Body of pancreas (tissue), 4 donors: ENCODE measurements around the gene DNASE1L3. TPM values are rescaled to one million over a fixed set of nuclear protein-coding genes. Genes with fewer than 3 reads are reported as not detected.

Source experiments
- ATAC-seq: fragments of 150-250 bp; one replicate; pipeline ENCODE4 v1.9.1; 2016
- DNase-seq, 4 donors: peaks; one replicate each; pipeline ENCODE4 v3.0.0-alpha.2; 2019
- H3K27ac ChIP-seq, 4 donors: fragments of 200-600 bp; sonication (generic); 1 replicate in 3 of 4; 2 replicates in 1 of 4; pipeline versions ENCODE4 v1.5.1 to v1.6.1; 2016 to 2019; ENCODE audit warnings: mild to moderate bottlenecking in 1 of 4, mixed read lengths in 1 of 4, moderate library complexity in 1 of 4
- H3K27me3 ChIP-seq, 2 donors: fragments of 200-600 bp; sonication (generic); one replicate each; pipeline ENCODE4 v1.6.0; 2016; ENCODE audit warnings: mild to moderate bottlenecking in 1 of 2
- H3K36me3 ChIP-seq, 2 donors: fragments of 200-600 bp; sonication (generic); replicated peaks in 1 of 2; 2 replicates each; pipeline ENCODE4 v1.5.1; 2016; ENCODE audit warnings: low read depth in 2 of 2; ENCODE audit not compliant: insufficient read depth in 1 of 2
- H3K4me1 ChIP-seq: fragments of 200-600 bp; sonication (generic); one replicate; pipeline ENCODE4 v1.6.0; 2016
- H3K4me3 ChIP-seq, 2 donors: fragments of 200-600 bp; sonication (generic); 1 replicate in 1 of 2; 2 replicates in 1 of 2; pipeline ENCODE4 v1.5.1; 2016 to 2019
- H3K9me3 ChIP-seq, 3 donors: fragments of 200-600 bp; sonication (generic); 1 replicate in 2 of 3; 2 replicates in 1 of 3; pipeline ENCODE4 v1.5.1; 2016
- POLR2A ChIP-seq, 3 donors: fragments of 450-650 bp; IDR thresholded peaks; one replicate each; pipeline ENCODE4 v1.6.1; 2016; ENCODE audit warnings: antibody characterized with exemption in 3 of 3, mild to moderate bottlenecking in 2 of 3
- WGBS, 2 donors: methylation state at CpG; one replicate each; pipeline ENCODE4 v1.1.5; 2017; 5-methylcytosine and 5-hydroxymethylcytosine counted together
- intact Hi-C: fragments of 100-400 bp; cut with DNase I; formaldehyde crosslinking; loops from one replicate; pipeline ENCODE4 v1.15.1; 2023
- total RNA-seq, 2 donors: library from RNA; depleted of rRNA; stranded (reverse); fragments of >200 nt; gene quantifications; one replicate each; pipeline ENCODE4 v1.1.0, GENCODE V29; 2016
- TF ChIP-seq, protein P1 (sequence below), 7 experiments: fragments of 450-650 bp in 4 of 7; fragments of 200-600 bp in 3 of 7; sonication (generic) in 3 of 7; IDR thresholded peaks; one replicate each; pipeline ENCODE4 v1.5.1; 2016 to 2019; ENCODE audit warnings: antibody characterized with exemption in 7 of 7

Gene DNASE1L3
- total RNA-seq, 2 donors from 2014 or later: 2.1 TPM; not detected in 1

DNA sequence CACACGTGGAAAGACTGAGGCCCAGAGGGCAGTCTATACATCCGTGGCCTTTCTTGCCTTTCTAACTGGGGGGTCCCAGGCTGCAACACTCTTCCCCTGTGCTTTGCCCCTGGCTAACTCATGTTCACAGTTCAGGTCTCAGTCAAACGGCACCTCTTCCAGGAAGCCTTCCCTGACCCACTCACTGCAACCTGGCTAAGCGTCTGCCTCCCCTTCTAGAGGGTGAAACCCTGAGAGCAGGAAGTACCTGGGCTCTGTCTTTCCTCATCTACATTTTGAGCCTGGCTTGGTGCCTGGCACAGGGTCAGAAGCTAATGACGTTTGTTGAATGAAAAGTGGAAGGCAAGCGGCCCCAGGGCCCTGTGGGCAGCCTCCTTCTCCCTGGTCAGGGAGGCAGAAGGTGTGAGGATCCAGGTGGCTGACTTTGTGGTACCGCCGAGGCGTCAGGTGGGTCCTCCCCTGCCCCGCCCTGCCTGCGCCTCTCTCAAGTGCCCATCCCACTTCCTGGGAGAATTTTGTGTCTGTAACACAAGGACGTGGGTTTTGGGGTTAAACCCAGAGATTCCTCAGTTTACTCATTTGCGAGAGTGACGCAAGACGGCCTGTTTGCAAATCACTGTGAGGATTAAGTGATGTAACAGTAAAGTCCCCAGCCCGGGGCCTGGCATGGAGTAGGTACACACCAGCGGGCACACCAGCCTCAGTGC is 32.1 kb downstream of the DNASE1L3 start:
- Histone ChIP-seq H3K4me1 (peaks cover 49% of the 10 kb centered on the region), H3K4me3 (no peak overlapping the region), H3K27ac (no peak overlapping the region), H3K27me3 (no peaks in the 10 kb centered on the region), H3K36me3 (no peaks in the 10 kb centered on the region), H3K9me3 (no peaks in the 10 kb centered on the region)
- intact Hi-C loops: no loop called here
- TF ChIP-seq, protein P1, sequence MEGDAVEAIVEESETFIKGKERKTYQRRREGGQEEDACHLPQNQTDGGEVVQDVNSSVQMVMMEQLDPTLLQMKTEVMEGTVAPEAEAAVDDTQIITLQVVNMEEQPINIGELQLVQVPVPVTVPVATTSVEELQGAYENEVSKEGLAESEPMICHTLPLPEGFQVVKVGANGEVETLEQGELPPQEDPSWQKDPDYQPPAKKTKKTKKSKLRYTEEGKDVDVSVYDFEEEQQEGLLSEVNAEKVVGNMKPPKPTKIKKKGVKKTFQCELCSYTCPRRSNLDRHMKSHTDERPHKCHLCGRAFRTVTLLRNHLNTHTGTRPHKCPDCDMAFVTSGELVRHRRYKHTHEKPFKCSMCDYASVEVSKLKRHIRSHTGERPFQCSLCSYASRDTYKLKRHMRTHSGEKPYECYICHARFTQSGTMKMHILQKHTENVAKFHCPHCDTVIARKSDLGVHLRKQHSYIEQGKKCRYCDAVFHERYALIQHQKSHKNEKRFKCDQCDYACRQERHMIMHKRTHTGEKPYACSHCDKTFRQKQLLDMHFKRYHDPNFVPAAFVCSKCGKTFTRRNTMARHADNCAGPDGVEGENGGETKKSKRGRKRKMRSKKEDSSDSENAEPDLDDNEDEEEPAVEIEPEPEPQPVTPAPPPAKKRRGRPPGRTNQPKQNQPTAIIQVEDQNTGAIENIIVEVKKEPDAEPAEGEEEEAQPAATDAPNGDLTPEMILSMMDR (IDR thresholded peaks at IDR 0.05): no peak
- TF ChIP-seq POLR2A (IDR thresholded peaks at IDR 0.05): no peak
- ATAC-seq (no peak), DNase-seq (no peak)
- WGBS, 2 donors: 67 to 74% methylated on average over 12 to 17 of the region's 17 CpGs

DNA sequence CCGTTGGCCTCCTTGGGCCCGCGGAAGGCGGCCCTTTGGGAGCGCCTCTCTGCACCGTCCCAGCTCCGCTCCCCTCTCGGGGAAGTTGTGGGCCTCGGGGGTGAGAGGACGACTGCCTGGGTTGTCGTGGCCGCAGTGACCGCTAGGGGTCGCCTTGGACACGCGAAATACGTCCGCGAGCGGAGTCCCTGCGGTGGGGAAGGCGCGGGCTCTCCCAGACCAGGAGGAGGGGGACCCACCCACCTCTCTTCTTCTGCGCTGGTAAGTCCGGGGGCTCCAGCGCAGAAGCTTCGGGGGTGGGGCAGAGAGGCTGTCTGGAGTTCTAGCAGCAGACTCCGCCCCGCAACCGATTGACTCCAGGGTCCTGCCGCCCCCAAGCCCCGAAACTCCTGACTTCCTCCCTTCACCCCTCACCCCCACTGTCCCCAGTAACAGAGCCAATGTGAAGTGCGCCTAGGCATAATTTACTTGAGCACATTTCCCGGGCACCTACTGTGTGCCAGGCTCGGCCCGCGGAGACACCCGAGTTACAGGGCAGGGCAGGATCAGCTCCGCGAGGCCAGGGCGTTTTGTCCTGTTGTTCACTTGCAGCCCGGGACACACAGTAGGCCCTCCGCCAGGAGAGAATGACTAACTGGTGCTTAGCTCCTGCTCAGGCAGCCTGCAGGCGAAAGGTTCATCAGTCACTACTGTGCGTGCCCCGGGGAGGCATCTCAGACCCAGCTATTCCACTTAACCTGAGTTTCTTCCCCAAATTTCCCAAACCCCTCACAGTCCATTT is 32.8 kb downstream of the DNASE1L3 start:
- intact Hi-C loops: no loop called here
- Histone ChIP-seq H3K27me3 (no peaks in the 10 kb centered on the region), H3K36me3 (no peaks in the 10 kb centered on the region), H3K9me3 (no peaks in the 10 kb centered on the region), H3K27ac (peak overlapping the region in 2 of 4 donors; percentile 40 to 83), H3K4me1 (peaks cover 56% of the 10 kb centered on the region), H3K4me3 (no peak overlapping the region)
- peak in 1 of 3 donors; percentile 28 for TF ChIP-seq POLR2A (IDR thresholded peaks at IDR 0.05)
- TF ChIP-seq, protein P1 (IDR thresholded peaks at IDR 0.05): peak; percentile 86 to 96 (median 92)
- peak; percentile 88 to 93 (median 90) for DNase-seq
- 14 to 25% methylated on average over 24 to 45 of the region's 46 CpGs for WGBS, 2 donors
- ATAC-seq: peak; percentile 66

DNA sequence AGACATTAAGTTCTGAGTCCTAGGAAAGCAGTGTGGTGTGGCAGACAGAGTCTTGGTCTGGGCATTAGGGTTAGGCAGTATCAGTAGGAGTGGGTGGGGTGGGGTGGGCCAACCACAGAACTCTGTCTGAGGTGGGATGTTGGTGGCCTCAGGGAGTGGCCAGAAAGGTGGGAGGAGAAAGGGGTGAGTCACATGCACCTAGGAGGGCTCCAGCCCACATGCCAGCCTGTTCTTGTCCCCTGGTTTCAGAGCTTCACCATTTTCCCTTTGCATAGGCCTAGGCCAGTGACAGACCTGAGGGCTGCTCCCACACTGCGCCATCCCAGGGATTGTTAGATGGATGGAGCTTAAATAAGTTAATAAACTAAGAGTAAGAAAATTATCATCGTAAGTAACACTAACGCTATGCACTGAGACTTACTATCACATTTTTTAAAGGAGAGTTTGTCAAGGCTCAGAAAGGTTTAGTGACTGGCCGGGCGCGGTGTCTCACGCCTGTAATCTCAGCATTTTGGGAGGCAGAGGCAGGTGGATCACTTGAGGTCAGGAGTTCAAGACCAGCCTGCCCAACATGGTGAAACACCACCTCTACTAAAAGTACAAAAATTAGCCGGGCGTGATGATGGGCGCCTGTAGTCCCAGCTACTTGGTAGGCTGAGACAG is 33.8 kb downstream of the DNASE1L3 start:
- peaks cover 59% of the 10 kb centered on the region for H3K4me1 ChIP-seq
- ATAC-seq (no peak), DNase-seq (no peak)
- no peaks in the 10 kb centered on the region for H3K27me3 ChIP-seq
- TF ChIP-seq, protein P1 (IDR thresholded peaks at IDR 0.05): no peak
- TF ChIP-seq POLR2A (IDR thresholded peaks at IDR 0.05): no peak
- no peaks in the 10 kb centered on the region for H3K9me3 ChIP-seq
- no peaks in the 10 kb centered on the region for H3K36me3 ChIP-seq
- 85 to 89% methylated on average over 10 of the region's 10 CpGs for WGBS, 2 donors
- intact Hi-C loops: no loop called here
- H3K4me3 ChIP-seq: no peak overlapping the region
- H3K27ac ChIP-seq: peak overlapping the region in 3 of 4 donors; percentile 69 to 83 (median 83)

DNA sequence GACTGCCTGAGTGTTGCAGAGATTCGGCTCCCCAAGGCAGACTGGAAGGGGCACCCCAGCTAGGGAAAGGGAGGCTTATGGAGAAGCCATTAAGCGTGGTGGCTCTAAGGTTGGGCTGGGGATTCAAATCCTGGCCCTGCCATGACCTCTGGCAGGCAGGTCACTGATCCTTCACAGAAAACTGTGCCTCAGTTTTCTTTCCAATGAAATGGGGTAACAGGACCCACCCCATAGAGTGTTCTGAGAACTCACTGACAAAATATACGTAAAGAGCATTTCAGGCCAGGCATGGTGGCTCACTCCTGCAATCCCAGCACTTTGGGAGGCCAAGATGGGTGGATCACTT is 34.6 kb downstream of the DNASE1L3 start:
- Histone ChIP-seq H3K36me3 (no peaks in the 10 kb centered on the region), H3K27me3 (no peaks in the 10 kb centered on the region), H3K27ac (peak overlapping the region; percentile 69 to 83 (median 80)), H3K4me1 (peaks cover 59% of the 10 kb centered on the region), H3K9me3 (no peaks in the 10 kb centered on the region), H3K4me3 (no peak overlapping the region)
- TF ChIP-seq, protein P1 (IDR thresholded peaks at IDR 0.05): no peak
- TF ChIP-seq POLR2A (IDR thresholded peaks at IDR 0.05): no peak
- intact Hi-C loops: no loop called here
- 63 to 79% methylated on average over 3 of the region's 3 CpGs for WGBS, 2 donors
- no peak for ATAC-seq
- DNase-seq: no peak
